Central memory CD4-positive, alpha-beta T cell (primary cell): ENCODE measurements around the gene DSCAML1.

Source experiments
- DNase-seq: peaks from one replicate; pipeline ENCODE4 v3.0.0; 2022

DSCAML1 gene

DNA sequence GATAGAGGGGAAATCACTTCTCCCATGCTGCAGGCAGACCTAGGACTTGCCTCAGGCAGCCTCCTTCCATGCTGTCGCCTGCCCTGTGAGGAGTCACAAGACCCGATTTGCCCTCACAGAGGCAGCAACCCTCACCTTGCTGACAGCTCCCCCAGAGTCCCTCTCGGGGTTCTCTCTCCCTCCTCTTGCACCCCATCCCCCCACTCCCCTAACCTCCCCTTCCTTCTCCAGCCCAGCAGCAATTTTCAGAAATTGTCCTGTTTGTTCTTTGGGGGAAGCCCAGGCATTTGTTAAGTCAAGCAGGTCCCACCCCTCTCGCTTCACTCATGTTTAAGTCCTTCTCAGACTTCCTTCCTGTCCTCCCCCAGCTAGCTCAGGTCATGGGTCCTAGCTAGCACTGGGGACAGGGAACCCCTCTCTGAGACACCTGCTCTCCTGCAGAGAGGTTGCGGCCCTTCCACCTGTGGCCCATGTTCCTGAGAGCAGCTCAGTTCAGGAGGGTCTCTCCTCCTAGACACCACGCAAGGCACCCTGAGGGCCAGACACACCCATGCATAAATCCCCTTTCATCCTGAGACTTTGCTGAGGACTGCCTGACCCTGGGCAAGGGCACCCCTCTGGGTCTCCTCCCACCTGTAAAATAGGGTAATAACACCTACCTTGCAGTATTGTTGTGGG, 33.8 kb upstream of the DSCAML1 start:
- DNase-seq: no peak

- no peak for DNase-seq
Observed at GRCh38 chr11:117830072-117830471, 33.1 kb upstream of the DSCAML1 start.

DNA sequence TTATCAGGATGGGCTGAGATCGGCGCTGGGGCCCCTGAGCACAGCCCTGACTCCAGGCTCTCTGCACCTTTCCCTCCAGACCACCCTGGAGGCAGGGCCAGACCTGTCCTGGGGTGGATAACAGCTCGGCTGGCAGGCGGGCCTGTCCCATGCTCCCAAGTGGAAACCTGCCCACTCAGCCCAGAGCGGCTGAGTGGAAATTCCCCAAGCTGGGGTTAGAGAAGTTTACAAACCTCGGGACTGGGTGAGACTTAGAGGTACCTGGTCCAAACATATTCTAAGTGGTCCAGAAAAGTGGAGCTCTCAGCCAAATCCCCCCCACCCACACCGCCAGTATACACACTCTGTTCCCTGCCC, 32.3 kb upstream of the DSCAML1 start:
- DNase-seq: no peak

DNA sequence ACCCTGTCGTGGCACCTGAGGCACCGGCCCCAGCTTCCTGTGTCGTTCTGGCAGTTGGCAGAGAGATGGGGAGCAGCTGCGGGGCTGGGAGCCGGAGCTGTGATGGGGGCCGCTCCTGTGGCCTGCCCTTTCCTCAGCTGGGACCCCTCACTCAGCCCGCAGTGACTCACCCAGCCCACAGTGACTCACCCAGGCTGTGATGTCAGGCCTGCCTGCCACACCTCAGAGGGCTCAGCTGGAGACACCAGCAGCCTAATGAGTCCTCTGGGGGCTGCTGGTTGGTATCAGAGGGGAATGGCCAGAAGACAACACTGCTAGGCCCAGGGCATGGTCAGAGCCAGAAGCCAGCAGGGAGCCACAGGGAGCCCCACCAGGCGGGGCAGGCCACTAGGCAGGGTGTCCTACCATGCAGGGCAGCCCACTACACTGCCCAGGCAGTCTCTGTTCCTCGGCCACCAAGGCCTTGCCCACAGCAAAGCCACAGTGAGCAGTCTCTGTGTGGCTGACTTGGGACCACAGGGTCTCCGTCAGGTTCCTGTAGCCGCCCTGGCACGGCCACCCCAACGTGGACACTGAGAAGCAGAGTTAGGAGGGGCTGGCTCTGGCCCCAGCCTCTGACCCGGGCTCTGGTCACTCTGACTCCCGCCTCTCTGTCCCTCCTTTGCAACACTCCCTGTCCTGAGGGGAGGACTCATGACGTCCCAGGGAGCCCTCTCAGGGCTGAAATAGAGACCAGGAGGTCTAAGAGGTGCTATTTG, 31.8 kb upstream of the DSCAML1 start:
- peak; percentile 56 for DNase-seq

- DNase-seq: peak; percentile 27
Observed at GRCh38 chr11:117827521-117828511, 30.8 kb upstream of the DSCAML1 start.

- no peak for DNase-seq
Observed at GRCh38 chr11:117826832-117827231, 29.8 kb upstream of the DSCAML1 start.

GRCh38 chr11:117826190-117826570, 29.2 kb upstream of the DSCAML1 start:
- DNase-seq: no peak

GRCh38 chr11:117825538-117826189, 28.6 kb upstream of the DSCAML1 start:
- DNase-seq: no peak

- no peak for DNase-seq
Observed at GRCh38 chr11:117824571-117825537, 27.8 kb upstream of the DSCAML1 start, which contains the start of gene FXYD2. Gene FXYD2 (minus strand): TSS chr11:117824744. CDS start chr11:117824678, 66 bp downstream.

DNA sequence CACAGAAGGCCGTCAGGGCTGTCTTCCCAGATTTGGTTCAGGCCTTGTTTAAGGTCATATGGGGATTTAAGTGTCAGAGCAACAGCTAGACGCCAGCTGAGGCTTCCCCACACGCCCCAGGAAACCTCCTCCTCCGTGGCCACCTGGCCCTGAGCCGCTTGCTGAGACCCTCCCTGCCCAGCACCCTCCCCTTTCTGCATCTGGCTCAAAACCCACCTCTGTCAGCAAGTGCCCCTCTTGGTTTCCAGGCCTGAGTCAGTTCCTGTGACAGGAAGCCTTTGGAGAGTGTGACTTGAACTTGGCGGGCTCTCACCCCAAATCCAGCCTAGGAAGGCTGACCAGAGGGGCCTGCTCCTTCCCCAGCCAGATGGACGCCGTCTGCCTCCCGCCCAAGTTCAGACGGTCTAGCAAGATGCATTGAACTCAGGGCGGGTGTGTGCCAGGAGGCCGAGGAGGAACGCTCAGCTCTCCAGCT, 27.0 kb upstream of the DSCAML1 start:
- no peak for DNase-seq

GRCh38 chr11:117823294-117823945, 26.4 kb upstream of the DSCAML1 start:
- peak; percentile 17 for DNase-seq

DNA sequence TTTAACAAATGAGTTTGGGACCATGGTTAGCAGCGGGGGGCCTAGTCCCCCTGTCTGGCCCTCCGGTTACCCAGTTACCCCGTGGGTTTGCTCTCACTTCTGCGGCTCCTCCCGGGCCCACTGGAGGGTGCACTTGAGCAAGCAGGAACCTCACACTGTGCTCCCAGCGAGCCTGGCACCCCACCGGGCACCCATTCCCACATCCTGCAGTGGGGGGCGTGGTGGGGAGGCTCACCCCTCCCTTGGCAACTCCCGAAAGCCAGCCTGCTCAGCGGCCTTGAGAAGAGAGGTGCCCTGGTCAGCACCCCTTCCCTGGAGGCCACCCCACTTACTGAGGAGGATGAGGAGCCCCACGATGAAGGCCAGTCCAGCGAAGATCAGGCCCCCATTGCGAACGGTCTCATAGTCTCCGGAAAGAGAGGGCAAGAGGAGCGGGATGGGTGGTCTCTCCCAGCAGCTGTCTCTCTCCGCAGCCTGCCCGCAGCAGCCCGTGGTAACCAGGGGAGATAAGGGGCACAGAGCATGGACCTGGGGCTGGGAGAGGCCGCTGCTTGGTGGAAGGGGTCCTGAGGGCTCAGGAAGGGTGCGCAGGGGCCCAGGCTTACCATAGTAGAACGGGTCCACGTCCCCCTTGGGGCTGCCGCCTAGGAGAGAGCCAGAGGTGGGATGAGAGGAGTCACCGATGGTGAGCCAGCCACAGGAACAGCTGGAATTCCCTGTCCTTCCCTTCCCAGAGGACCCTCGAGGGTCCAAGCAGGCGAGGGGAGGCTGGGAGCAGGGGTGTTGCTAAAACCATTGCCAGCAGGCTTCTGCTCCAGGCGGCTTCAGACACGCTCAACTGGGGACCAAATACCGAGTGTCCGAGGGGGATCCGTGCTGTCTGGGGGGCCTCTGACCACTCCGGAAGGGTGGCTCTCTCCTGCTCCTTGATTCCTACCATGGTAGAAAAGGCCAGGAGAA, 25.3 kb upstream of the DSCAML1 start:
- DNase-seq: peak; percentile 30

GRCh38 chr11:117821431-117821830, 24.4 kb upstream of the DSCAML1 start:
- DNase-seq: no peak

- no peak for DNase-seq
Observed at GRCh38 chr11:117820516-117820915, 23.5 kb upstream of the DSCAML1 start.

DNA sequence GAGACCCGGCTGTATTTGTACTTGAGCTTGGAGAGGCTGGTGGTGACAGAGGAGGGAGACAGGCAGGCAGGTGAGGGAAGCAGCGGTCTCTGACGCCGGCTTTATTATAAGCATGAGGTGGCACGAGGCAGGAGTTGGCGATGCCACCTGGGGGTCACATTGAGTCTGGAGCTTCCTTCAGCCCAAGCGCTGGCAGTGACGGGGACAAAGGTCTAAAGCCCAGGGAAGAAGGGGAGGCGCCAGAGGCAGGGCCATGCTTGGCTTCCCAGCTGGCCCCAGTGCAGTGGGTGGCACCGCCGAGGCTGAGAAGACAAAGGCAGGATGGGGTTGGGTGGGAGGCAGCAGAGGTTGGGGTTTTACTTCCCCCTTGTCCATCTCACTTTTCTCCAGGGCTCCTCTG, 23.1 kb upstream of the DSCAML1 start:
- no peak for DNase-seq

DNA sequence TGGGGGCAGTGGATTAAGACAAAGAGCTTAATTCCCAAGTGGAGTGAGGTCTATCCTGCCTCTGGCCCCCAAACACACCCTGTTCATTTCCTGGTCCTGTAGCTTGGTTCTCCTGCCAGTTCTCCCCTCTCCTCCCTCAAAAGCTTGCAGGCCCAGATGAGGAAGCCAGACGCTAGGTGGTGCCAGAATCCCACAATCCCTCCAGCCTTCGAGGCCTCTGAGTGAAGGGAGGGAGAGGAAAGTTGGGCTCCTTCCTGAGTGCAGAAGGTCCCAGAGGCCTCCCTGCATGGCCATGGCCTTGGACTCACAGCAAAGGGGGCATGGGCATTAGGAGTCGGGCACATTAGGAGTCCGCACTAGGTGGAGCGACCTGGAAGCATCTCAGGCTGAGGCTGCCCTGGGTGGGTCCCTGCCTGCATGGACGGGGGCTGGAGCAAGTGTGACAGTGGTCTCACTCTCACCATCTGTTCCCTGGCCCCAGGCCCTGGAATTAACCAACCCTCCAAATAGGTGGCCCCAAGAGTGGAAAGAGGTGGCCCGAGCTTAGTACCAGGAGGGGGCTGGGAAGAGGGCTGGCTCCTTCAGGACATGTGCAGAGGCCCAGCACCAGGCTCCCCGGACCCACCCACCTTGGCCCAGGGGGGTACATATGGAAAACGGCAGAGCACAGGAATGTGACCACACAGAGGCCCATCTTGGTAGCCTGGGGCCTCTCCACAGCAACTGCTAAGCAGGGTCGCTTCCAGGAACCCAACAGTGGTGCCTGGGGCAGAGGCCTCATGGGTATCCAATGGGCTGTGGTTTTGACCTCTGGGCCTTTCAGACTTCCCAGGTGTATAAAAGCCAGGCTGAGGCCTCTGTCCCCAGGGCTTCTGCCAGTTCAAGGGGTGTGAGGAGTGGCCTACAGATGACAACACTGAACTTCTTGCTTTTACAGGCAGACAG, 22.4 kb upstream of the DSCAML1 start:
- DNase-seq: no peak

- DNase-seq: no peak
Observed at GRCh38 chr11:117818041-117818873, 21.2 kb upstream of the DSCAML1 start.
